Measurements from ENCODE around the gene ADCY4. TPM values are rescaled to one million over a fixed set of nuclear protein-coding genes. Genes with fewer than 3 reads are reported as not detected.

ADCY4 gene
- total and polyA plus RNA-seq, 2 of the 13 experiments (the other 11 are each of a cell fraction or from before 2014, with no cell fraction given): 0.03 TPM; not detected in 1

DNA sequence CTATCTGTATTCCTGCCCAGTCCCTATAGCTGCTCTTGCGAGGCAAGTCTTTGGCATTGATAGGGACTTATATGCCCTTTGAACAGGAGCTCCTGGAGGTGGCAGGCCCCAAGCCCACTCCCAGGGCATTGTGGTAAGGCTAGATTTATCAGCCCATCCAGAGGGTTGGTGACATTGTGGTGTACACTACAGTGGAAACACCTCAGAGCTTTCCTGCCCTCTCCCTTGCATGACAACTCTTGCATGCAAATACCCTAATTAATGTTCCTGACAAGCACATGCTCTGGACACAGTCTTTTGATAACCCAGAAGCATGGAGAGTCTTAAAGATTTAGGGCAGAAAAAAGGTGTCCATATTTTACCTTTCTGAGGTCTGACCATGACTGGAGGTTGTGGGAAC is 5.7 kb upstream of the ADCY4 start:
- in situ Hi-C loops (cut with HindIII; ENCODE audit: extremely low pct_ligation_motif_present, low pct_unique_long_range_greater_than_20kb) (no loop called here), intact Hi-C loops (cut with micrococcal nuclease; ENCODE audit: unreplicated experiment) (no loop called here)
- 50% methylated on average over 1 of the region's 1 CpG for WGBS (ENCODE audit: low lambda C conversion rate)
- peaks cover 20% of the 10 kb centered on the region for H3K4me1 ChIP-seq (ENCODE audit: insufficient read depth, low read length)
- H2AFZ ChIP-seq (ENCODE audit: low read length): no peak overlapping the region
- no peaks in the 10 kb centered on the region for H3K36me3 ChIP-seq (replicated peaks in 1 of 2; ENCODE audit: control insufficient read depth in 1 of 2, insufficient read depth in 2 of 2, low read length in 2 of 2)
- ATAC-seq (no peak), DNase-seq (ENCODE audit: low spot score) (no peak), FAIRE-seq (no peak)
- ChIA-PET POLR2A (interaction anchor here (1.0 kb wide), 1 partner anchor 91 kb away, joined by 4 read pairs; no protein-coding TSS in a partner anchor), CTCF (ENCODE audit: low intra/inter-chr PET ratio, low total read pairs) (no interaction called here)
- TF ChIP-seq HOXA3 (CRISPR knock-in tag; IDR thresholded peaks at IDR 0.05) (no peak), SP4 (CRISPR knock-in tag; IDR thresholded peaks at IDR 0.05) (no peak), AGO1 (IDR thresholded peaks at IDR 0.05; ENCODE audit: low read depth, low read length, poor library complexity, severe bottlenecking) (no peak), ZNF260 (CRISPR knock-in tag; IDR thresholded peaks at IDR 0.05; ENCODE audit: borderline replicate concordance, low read depth) (no peak), ZKSCAN8 (CRISPR knock-in tag; IDR thresholded peaks at IDR 0.05; ENCODE audit: borderline replicate concordance) (no peak), YEATS2 (CRISPR knock-in tag; IDR thresholded peaks at IDR 0.05; ENCODE audit: borderline replicate concordance) (no peak), ZNF543 (CRISPR knock-in tag; IDR thresholded peaks at IDR 0.05) (no peak), CCAR2 (optimal IDR thresholded peaks at IDR 0.05; ENCODE audit: low read depth, low read length) (no peak), U2AF1 (optimal IDR thresholded peaks at IDR 0.05; ENCODE audit: low read depth, low read length) (no peak), KDM5A (IDR thresholded peaks at IDR 0.05; ENCODE audit: borderline replicate concordance, low read length) (no peak), RARA (CRISPR knock-in tag; IDR thresholded peaks at IDR 0.05) (no peak), ZNF614 (CRISPR knock-in tag; IDR thresholded peaks at IDR 0.05; ENCODE audit: borderline replicate concordance) (no peak), CCDC6 (CRISPR knock-in tag; IDR thresholded peaks at IDR 0.05) (no peak)
- TF ChIP-seq, protein P1, sequence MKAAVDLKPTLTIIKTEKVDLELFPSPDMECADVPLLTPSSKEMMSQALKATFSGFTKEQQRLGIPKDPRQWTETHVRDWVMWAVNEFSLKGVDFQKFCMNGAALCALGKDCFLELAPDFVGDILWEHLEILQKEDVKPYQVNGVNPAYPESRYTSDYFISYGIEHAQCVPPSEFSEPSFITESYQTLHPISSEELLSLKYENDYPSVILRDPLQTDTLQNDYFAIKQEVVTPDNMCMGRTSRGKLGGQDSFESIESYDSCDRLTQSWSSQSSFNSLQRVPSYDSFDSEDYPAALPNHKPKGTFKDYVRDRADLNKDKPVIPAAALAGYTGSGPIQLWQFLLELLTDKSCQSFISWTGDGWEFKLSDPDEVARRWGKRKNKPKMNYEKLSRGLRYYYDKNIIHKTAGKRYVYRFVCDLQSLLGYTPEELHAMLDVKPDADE (CRISPR knock-in tag; IDR thresholded peaks at IDR 0.05): no peak
- TF ChIP-seq, protein P2, sequence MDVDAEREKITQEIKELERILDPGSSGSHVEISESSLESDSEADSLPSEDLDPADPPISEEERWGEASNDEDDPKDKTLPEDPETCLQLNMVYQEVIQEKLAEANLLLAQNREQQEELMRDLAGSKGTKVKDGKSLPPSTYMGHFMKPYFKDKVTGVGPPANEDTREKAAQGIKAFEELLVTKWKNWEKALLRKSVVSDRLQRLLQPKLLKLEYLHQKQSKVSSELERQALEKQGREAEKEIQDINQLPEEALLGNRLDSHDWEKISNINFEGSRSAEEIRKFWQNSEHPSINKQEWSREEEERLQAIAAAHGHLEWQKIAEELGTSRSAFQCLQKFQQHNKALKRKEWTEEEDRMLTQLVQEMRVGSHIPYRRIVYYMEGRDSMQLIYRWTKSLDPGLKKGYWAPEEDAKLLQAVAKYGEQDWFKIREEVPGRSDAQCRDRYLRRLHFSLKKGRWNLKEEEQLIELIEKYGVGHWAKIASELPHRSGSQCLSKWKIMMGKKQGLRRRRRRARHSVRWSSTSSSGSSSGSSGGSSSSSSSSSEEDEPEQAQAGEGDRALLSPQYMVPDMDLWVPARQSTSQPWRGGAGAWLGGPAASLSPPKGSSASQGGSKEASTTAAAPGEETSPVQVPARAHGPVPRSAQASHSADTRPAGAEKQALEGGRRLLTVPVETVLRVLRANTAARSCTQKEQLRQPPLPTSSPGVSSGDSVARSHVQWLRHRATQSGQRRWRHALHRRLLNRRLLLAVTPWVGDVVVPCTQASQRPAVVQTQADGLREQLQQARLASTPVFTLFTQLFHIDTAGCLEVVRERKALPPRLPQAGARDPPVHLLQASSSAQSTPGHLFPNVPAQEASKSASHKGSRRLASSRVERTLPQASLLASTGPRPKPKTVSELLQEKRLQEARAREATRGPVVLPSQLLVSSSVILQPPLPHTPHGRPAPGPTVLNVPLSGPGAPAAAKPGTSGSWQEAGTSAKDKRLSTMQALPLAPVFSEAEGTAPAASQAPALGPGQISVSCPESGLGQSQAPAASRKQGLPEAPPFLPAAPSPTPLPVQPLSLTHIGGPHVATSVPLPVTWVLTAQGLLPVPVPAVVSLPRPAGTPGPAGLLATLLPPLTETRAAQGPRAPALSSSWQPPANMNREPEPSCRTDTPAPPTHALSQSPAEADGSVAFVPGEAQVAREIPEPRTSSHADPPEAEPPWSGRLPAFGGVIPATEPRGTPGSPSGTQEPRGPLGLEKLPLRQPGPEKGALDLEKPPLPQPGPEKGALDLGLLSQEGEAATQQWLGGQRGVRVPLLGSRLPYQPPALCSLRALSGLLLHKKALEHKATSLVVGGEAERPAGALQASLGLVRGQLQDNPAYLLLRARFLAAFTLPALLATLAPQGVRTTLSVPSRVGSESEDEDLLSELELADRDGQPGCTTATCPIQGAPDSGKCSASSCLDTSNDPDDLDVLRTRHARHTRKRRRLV (CRISPR knock-in tag; IDR thresholded peaks at IDR 0.05): no peak
- H3K4me3 ChIP-seq (replicated peaks in 1 of 3; ENCODE audit: insufficient read depth in 1 of 3, low read depth in 2 of 3, low read length in 3 of 3): no peak overlapping the region
- H3K27me3 ChIP-seq (ENCODE audit: control insufficient read depth in 1 of 2, insufficient read depth in 2 of 2, low read length in 2 of 2): peaks cover 5 to 46% of the 10 kb centered on the region in 2 experiments; a peak in 4 of 5 replicates
- no peak overlapping the region for H3K27ac ChIP-seq (ENCODE audit: extremely low read length, insufficient read depth, low read length)
- no peaks in the 10 kb centered on the region for H3K9me3 ChIP-seq (ENCODE audit: low read length)
- no peak overlapping the region for H3K9ac ChIP-seq (ENCODE audit: insufficient read depth, low read depth, low read length)
- no peaks in the 10 kb centered on the region for H3K79me2 ChIP-seq (ENCODE audit: insufficient read depth, low read length)
- BruUV-seq (replicated peaks): no TSS peak
- no peak overlapping the region for H3K4me2 ChIP-seq (ENCODE audit: low read depth, low read length)
- no peaks in the 10 kb centered on the region for H4K20me1 ChIP-seq (ENCODE audit: insufficient read depth, low read length)

Data from HepG2 (cell line).